Activated T-helper 1 cell treated with anti-CD3 and anti-CD28 coated beads, Interleukin-12 subunit alpha, Interleukin-12 subunit beta, Interleukin-2, Interleukin-4 antibody, amounts not matched to agents 30 ng/mL and 10 ng/mL and 1 ng/mL, durations not matched to agents 14 hours and 24 hours and 36 hours (primary cell): ENCODE data around the gene COL5A3. TPM values are rescaled to one million over a fixed set of nuclear protein-coding genes. Genes with fewer than 3 reads are reported as not detected.

Source experiments
- DNase-seq: peaks from one replicate; pipeline ENCODE4 v3.0.0; 2021; ENCODE audit warnings: low spot score
- H3K27ac Mint-ChIP-seq: one replicate; pipeline ENCODE4 v1.8.0; 2021; ENCODE audit warnings: mild to moderate bottlenecking, mixed read lengths
- H3K27me3 Mint-ChIP-seq: one replicate; pipeline ENCODE4 v1.8.0; 2022; ENCODE audit warnings: mild to moderate bottlenecking, moderate library complexity, mixed read lengths; ENCODE audit not compliant: insufficient read depth
- H3K36me3 Mint-ChIP-seq: one replicate; pipeline ENCODE4 v1.8.0; 2021; ENCODE audit warnings: low read depth, mixed read lengths
- H3K4me1 Mint-ChIP-seq: one replicate; pipeline ENCODE4 v1.8.0; 2021; ENCODE audit warnings: low read depth, mixed read lengths
- H3K4me3 Mint-ChIP-seq: one replicate; pipeline ENCODE4 v1.8.0; 2021; ENCODE audit warnings: mild to moderate bottlenecking, moderate library complexity, mixed read lengths
- H3K9me3 Mint-ChIP-seq: one replicate; pipeline ENCODE4 v1.8.0; 2021; ENCODE audit warnings: mixed read lengths
- intact Hi-C: fragments of 100-400 bp; cut with micrococcal nuclease; formaldehyde crosslinking; loops from one replicate; pipeline ENCODE4 v1.15.1; 2024
- total RNA-seq: library from RNA; stranded (reverse); gene quantifications from 2 replicates; pipeline ENCODE4 v1.2.3, GENCODE V29; 2022

COL5A3 gene
- total RNA-seq, 1 donor from 2014 or later: 0.67 TPM

DNA sequence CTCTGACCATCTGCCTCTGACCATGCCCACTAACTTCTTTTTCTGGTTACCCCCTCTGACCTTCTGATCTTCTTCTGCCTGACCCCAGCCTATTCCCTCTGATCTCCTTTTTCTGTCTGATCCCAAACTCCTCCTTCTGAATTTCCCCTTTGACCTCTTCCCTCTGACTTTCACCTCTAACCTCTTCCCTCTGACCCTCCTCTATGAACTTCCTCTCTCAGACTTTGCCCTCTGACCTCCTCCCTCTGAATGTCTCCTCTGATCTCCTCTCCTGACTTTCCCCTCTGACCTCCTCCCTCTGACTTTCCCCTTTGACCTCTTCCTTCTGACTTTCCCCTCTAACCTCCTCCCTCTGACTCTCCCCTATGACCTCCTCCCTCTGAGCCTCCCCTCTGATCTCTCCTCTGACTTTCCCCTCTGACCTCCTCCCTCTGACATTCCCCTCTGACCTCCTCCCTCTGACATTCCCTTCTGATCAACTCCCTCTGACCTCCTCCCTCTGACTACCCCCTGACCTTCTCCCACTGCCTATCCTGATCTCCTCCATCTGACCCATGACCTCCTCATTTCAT, 3.5 kb downstream of the COL5A3 start:
- Mint-ChIP-seq H3K4me3 (peak overlapping the region; percentile 3), H3K27me3 (peaks cover 30% of the 10 kb centered on the region), H3K9me3 (no peaks in the 10 kb centered on the region), H3K27ac (peak overlapping the region; percentile 45), H3K4me1 (peaks cover 25% of the 10 kb centered on the region), H3K36me3 (no peaks in the 10 kb centered on the region)
- intact Hi-C loops: no loop called here
- DNase-seq: no peak

GRCh38 chr19:10006335-10006708, 4.0 kb downstream of the COL5A3 start:
- intact Hi-C loops: no loop called here
- no peaks in the 10 kb centered on the region for H3K9me3 Mint-ChIP-seq
- peaks cover 25% of the 10 kb centered on the region for H3K4me1 Mint-ChIP-seq
- peak overlapping the region; percentile 45 for H3K27ac Mint-ChIP-seq
- H3K36me3 Mint-ChIP-seq: no peaks in the 10 kb centered on the region
- no peak overlapping the region for H3K4me3 Mint-ChIP-seq
- DNase-seq: no peak
- H3K27me3 Mint-ChIP-seq: peaks cover 28% of the 10 kb centered on the region

- Mint-ChIP-seq H3K36me3 (no peaks in the 10 kb centered on the region), H3K9me3 (no peaks in the 10 kb centered on the region), H3K27ac (no peak overlapping the region), H3K27me3 (peaks cover 22% of the 10 kb centered on the region), H3K4me3 (no peak overlapping the region), H3K4me1 (peaks cover 25% of the 10 kb centered on the region)
- no peak for DNase-seq
- intact Hi-C loops: no loop called here
Observed at GRCh38 chr19:10005632-10006334, 4.5 kb downstream of the COL5A3 start.

DNA sequence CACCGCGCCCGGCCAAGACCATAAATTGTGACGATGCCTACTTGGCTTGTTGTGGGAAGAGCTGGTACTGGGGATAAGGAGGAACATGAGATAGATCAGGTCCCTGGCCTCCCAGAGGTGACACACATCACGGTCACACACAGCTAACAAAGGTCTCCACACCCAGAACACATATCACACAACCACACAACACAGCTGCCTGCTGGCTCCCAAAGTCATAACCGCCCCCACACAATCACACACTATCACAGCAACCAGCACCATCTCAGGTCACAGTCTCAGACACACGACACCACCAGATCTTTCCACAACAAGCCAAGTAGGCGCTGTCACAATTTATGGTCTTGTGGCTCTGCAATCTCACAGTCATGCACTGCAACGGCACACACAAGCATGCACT, 5.7 kb downstream of the COL5A3 start:
- Mint-ChIP-seq H3K4me1 (peaks cover 27% of the 10 kb centered on the region), H3K9me3 (no peaks in the 10 kb centered on the region), H3K4me3 (no peak overlapping the region), H3K36me3 (no peaks in the 10 kb centered on the region), H3K27me3 (peaks cover 21% of the 10 kb centered on the region), H3K27ac (no peak overlapping the region)
- intact Hi-C loops: no loop called here
- no peak for DNase-seq

- H3K36me3 Mint-ChIP-seq: no peaks in the 10 kb centered on the region
- H3K9me3 Mint-ChIP-seq: no peaks in the 10 kb centered on the region
- peaks cover 17% of the 10 kb centered on the region for H3K27me3 Mint-ChIP-seq
- no peak for DNase-seq
- intact Hi-C loops: no loop called here
- H3K4me1 Mint-ChIP-seq: peaks cover 19% of the 10 kb centered on the region
- H3K27ac Mint-ChIP-seq: no peak overlapping the region
- H3K4me3 Mint-ChIP-seq: no peak overlapping the region
Observed at GRCh38 chr19:10003271-10003670, 7.0 kb downstream of the COL5A3 start.

DNA sequence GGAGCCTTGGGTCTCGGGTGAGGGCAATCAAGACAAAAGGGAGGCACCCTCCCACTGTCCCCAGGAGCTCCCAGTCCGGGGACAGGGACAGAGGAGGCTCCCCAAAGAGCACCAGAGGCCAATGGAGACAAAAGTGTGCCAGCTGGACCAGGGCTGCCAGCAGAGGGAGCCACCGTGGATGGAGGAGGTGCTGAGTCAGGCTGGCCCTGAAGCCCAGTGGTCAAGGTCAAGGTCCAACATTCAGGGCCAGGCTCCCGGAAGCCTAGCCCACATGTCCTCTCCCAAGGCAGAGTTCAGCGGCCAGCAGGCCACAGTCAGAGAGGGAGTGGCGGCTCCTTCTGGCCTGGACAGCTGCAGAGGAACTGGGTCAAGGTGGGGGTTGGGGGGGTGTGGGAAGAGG, 8.4 kb downstream of the COL5A3 start:
- Mint-ChIP-seq H3K9me3 (no peaks in the 10 kb centered on the region), H3K4me1 (peaks cover 11% of the 10 kb centered on the region), H3K4me3 (no peak overlapping the region), H3K36me3 (no peaks in the 10 kb centered on the region), H3K27me3 (peaks cover 14% of the 10 kb centered on the region), H3K27ac (no peak overlapping the region)
- DNase-seq: no peak
- intact Hi-C loops: no loop called here

- Mint-ChIP-seq H3K36me3 (no peaks in the 10 kb centered on the region), H3K4me1 (peaks cover 5% of the 10 kb centered on the region), H3K27ac (no peak overlapping the region), H3K27me3 (peaks cover 12% of the 10 kb centered on the region), H3K4me3 (no peak overlapping the region), H3K9me3 (no peaks in the 10 kb centered on the region)
- intact Hi-C loops: loop anchor here (1.0 kb wide), 1 partner anchor 66 kb away; no protein-coding TSS in a partner anchor
- DNase-seq: peak; percentile 43
Observed at GRCh38 chr19:10000171-10000826, 10.0 kb downstream of the COL5A3 start.

DNA sequence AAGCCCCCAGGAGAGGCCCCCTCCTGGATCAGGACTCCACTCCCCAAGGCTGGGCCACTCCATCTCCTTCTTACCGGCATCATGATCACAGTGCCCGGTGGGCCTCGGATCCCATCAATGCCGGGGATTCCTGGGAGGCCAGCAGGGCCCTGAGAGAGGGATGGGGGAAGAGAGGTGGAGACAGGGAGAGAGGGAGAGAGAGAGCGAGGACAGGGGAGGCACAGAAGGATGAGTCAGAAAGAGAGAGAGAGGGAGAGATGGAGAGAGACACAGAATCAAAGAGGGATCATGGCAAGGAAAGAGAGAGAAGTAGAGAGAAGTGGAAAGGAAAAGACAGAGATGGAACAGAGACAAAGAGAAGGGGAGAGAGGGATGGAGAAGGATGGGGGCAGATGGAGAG, 13.8 kb downstream of the COL5A3 start:
- peaks cover 5% of the 10 kb centered on the region for H3K4me1 Mint-ChIP-seq
- peaks cover 13% of the 10 kb centered on the region for H3K27me3 Mint-ChIP-seq
- no peaks in the 10 kb centered on the region for H3K9me3 Mint-ChIP-seq
- H3K36me3 Mint-ChIP-seq: no peaks in the 10 kb centered on the region
- no peak overlapping the region for H3K27ac Mint-ChIP-seq
- intact Hi-C loops: no loop called here
- DNase-seq: no peak
- H3K4me3 Mint-ChIP-seq: no peak overlapping the region

GRCh38 chr19:9995999-9996398, 14.3 kb downstream of the COL5A3 start:
- H3K27ac Mint-ChIP-seq: no peak overlapping the region
- intact Hi-C loops: no loop called here
- peaks cover 14% of the 10 kb centered on the region for H3K27me3 Mint-ChIP-seq
- no peaks in the 10 kb centered on the region for H3K36me3 Mint-ChIP-seq
- DNase-seq: no peak
- H3K9me3 Mint-ChIP-seq: no peaks in the 10 kb centered on the region
- H3K4me1 Mint-ChIP-seq: peaks cover 5% of the 10 kb centered on the region
- no peak overlapping the region for H3K4me3 Mint-ChIP-seq

- no peak overlapping the region for H3K27ac Mint-ChIP-seq
- no peak for DNase-seq
- no peaks in the 10 kb centered on the region for H3K9me3 Mint-ChIP-seq
- peaks cover 13% of the 10 kb centered on the region for H3K27me3 Mint-ChIP-seq
- intact Hi-C loops: no loop called here
- H3K4me1 Mint-ChIP-seq: peaks cover 2% of the 10 kb centered on the region
- H3K4me3 Mint-ChIP-seq: no peak overlapping the region
- H3K36me3 Mint-ChIP-seq: no peaks in the 10 kb centered on the region
Observed at GRCh38 chr19:9995084-9995483, 15.2 kb downstream of the COL5A3 start.

DNA sequence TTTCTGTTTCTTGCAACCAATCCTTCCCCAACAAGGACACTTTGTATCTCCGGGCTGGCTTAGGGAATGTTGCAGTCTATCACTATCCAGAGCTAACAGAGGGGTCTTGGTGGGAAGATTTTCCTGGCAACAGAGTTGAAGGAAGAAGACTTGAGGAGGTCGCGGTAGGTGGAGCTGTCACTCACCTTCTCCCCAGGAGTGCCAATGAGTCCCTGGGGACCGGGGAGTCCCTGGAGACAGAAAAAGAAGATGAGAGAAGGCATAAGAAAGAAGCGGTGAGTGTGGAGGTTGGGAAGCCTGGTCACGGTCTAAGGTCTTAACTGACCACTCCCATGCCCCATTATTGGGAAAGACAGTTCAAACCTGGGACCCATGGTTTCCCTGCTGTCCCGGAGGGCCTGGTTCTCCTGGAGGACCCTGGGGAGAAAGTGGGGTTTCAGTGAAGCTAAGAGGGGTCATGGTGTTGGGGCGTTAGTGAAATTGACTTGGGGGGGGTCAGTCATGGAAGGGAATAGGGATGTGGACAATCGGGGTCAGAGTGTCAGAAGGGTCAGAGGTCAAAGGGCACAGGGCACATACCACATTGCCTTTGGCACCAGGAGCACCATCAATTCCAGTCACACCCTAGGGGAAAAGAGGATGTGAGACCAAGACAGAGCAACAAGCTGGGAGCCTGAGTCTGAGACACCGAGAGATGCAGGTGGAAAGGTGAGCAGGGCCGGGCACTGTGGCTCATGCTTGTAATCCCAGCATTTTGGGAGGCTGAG, 18.7 kb downstream of the COL5A3 start:
- Mint-ChIP-seq H3K36me3 (no peaks in the 10 kb centered on the region), H3K27ac (no peak overlapping the region), H3K4me1 (no peaks in the 10 kb centered on the region), H3K4me3 (no peak overlapping the region), H3K9me3 (no peaks in the 10 kb centered on the region), H3K27me3 (peaks cover 6% of the 10 kb centered on the region)
- DNase-seq: no peak
- intact Hi-C loops: no loop called here

DNA sequence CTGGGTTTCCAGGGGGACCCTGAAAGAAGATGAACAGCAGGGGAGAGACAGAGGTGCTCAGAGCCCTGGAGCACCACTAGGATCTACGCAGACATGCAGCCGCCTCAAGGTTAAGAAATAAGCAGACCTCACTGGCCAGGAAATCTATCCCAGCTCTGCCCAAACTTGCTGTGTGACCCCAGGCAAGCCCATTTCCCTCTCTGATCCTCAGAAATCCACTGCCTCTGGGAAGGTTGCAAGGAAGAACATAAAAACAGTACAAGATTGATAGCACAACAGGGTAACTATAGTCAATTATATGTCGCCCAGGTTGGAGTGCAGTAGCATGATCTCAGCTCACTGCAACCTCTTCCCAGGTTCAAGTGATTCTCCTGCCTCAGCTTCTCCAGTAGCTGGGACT, 20.8 kb downstream of the COL5A3 start:
- no peak for DNase-seq
- Mint-ChIP-seq H3K27me3 (peaks cover 6% of the 10 kb centered on the region), H3K36me3 (no peaks in the 10 kb centered on the region), H3K4me1 (no peaks in the 10 kb centered on the region), H3K27ac (no peak overlapping the region), H3K9me3 (no peaks in the 10 kb centered on the region), H3K4me3 (no peak overlapping the region)
- intact Hi-C loops: no loop called here

DNA sequence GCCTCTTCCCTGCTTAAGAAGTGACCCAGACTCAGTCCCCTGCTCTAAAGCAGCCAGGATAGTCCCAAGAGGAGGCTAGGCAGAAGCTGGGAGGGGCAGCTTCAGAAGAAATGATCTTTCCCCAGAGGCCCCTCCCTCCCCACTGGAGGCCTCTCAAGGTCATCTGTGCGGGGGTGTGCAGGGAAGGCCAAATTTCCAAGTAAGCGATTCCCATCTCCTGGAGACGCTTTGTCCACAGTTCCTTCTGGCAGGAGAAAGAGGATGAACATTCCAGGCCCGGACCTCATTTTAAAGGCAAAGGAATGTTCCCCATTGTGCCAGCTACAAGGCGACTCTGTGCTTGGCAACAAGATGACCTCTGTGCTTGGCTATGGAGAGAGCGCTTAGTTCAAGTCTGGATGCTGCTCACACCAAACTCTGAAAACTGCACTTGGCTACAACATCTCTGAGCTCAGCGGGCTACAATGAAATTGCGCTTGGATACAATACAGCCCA, 23.5 kb downstream of the COL5A3 start:
- Mint-ChIP-seq H3K9me3 (no peaks in the 10 kb centered on the region), H3K36me3 (no peaks in the 10 kb centered on the region), H3K4me3 (no peak overlapping the region), H3K27me3 (peaks cover 14% of the 10 kb centered on the region), H3K27ac (no peak overlapping the region), H3K4me1 (no peaks in the 10 kb centered on the region)
- intact Hi-C loops: no loop called here
- no peak for DNase-seq
